GM12891 (cell line): Measurements from ENCODE around the gene RPA3.

Source experiments
- DNase-seq: peaks from one replicate; pipeline ENCODE4 v3.0.0; 2011; ENCODE audit warnings: low spot score; ENCODE audit not compliant: insufficient read length
- FAIRE-seq: peaks from 2 replicates; lab custom pipeline; 2011; peaks lifted over from hg19 to GRCh38; lab: Jason Lieb, UNC
- PAX5 ChIP-seq: IDR thresholded peaks from 2 replicates; pipeline ENCODE4 v1.6.1; 2011; ENCODE audit warnings: low read length, moderate library complexity, mild to moderate bottlenecking; ENCODE audit not compliant: insufficient read depth, severe bottlenecking
- POLR2A ChIP-seq: IDR thresholded peaks from 2 replicates; pipeline ENCODE4 v1.6.1; 2011; ENCODE audit warnings: low read depth, low read length, control low read depth
- POLR2AphosphoS5 ChIP-seq: IDR thresholded peaks from 2 replicates; pipeline ENCODE4 v1.6.1; 2011; ENCODE audit warnings: low read depth, low read length, control low read depth
- POU2F2 ChIP-seq: IDR thresholded peaks from 2 replicates; pipeline ENCODE4 v1.6.1; 2011; ENCODE audit warnings: low read depth, mild to moderate bottlenecking, control low read depth, low read length, moderate library complexity
- SPI1 ChIP-seq: IDR thresholded peaks from 2 replicates; pipeline ENCODE4 v1.6.1; 2011; ENCODE audit warnings: low read depth, low read length, control low read depth
- TAF1 ChIP-seq: IDR thresholded peaks from 2 replicates; pipeline ENCODE4 v1.6.1; 2011; ENCODE audit warnings: low read depth, low read length, control low read depth

The RPA3 gene

GRCh38 chr7:7642081-7642480, 76.3 kb downstream of the RPA3 start:
- no peak for TF ChIP-seq POLR2A
- TF ChIP-seq SPI1: no peak
- TF ChIP-seq POU2F2: no peak
- no peak for TF ChIP-seq PAX5
- TF ChIP-seq TAF1: no peak
- TF ChIP-seq POLR2AphosphoS5: no peak
- DNase-seq (no peak), FAIRE-seq (no peak)

DNA sequence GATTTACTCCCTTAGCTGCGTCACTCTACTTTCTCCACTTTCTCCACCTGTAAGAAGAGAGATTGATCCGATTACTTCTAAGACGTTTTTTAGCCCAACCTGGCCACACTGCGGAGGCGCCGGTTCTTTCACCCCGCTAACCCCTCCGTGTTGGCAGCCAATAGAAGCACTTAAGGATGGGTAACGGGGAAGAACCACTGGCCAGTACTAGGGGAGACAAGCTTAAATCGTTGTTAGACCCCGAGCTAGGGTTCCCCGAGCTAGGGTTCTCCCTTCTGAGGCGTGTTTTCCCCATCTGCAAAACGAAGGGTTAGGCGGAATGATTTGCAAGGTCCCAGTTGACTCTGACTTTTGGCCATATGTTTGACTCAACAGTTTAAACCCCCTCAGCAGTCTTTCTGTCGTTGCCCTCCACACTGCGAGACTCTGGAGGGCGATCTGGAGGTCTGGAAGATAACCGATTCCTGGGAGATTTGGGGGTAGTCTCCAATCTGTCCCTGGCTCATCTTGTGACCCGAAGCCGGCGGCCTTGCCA, 77.2 kb downstream of the RPA3 start:
- no peak for TF ChIP-seq POLR2A
- no peak for TF ChIP-seq TAF1
- peak; percentile 50 for FAIRE-seq
- DNase-seq: peak; percentile 16

GRCh38 chr7:7640221-7641128, 77.9 kb downstream of the RPA3 start, which contains the start of gene UMAD1:
Gene UMAD1 (plus strand): TSS chr7:7640752. CDS start chr7:7673372, 32,620 bp downstream.
- DNase-seq: peak; percentile 64
- FAIRE-seq: peak; percentile 99
- no peak for TF ChIP-seq PAX5
- TF ChIP-seq POLR2AphosphoS5: peak; percentile 86
- TF ChIP-seq TAF1: peak; percentile 93
- TF ChIP-seq POLR2A: peak; percentile 83
- TF ChIP-seq POU2F2: peak; percentile 67; the same call in 1 of the 2 replicates
- TF ChIP-seq SPI1: no peak

DNA sequence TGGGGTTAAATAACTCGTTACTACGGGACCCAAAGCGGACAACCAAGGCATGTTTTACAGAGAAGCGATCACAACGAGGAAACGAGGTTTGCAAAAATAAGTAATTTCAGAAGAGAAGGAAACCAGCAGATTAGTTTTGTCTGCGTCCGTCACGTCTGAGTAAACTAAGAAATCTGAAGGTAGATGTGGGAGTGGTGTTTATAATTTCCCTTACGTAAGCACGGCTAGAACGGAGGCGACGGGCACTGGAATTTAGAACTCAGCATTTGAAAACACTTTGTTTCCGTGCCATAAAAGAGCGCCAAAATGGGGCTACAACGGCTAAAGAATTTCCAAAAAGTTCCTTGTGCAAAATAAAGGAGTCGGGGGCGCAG, 78.6 kb downstream of the RPA3 start:
- FAIRE-seq: no peak
- no peak for TF ChIP-seq SPI1
- TF ChIP-seq POLR2A: no peak
- TF ChIP-seq POU2F2: no peak
- no peak for TF ChIP-seq TAF1
- no peak for TF ChIP-seq POLR2AphosphoS5
- no peak for DNase-seq

- DNase-seq (no peak), FAIRE-seq (no peak)
- TF ChIP-seq PAX5 (no peak), SPI1 (no peak), TAF1 (no peak)
Measured at GRCh38 chr7:7639421-7639820, 79.0 kb downstream of the RPA3 start.

DNA sequence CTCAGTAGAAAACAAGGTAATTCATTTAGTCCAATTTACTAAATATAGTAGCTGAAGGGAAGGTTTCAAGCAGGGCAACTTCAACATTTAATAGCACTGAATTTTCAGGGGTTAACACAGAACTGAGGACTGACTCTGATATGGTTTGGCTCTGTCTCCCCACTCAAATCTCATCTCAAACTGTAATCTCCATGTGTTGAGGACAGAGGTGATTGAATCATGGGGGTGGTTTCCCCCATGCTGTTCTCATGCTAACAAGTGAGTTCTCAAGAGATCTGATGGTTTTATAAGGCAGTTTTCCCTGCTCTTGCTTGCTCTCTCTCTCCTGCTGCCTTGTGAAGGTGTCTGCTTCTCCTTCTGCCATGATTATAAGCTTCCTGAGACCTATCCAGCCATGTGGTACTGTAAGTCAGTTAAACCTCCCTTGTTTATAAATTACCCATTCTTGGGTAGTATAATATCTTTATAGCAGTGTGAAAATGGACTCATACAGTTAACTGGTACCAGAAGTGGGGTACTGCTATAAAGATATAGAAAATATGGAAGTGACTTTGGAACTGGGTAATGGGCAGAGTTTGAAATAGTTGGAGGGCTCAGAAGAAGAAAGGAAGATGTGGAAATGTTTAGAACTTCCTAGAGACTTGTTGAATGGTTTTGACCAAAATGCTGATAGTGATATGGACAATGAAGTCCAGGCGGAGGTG, 87.6 kb downstream of the RPA3 start:
- FAIRE-seq (no peak), DNase-seq (no peak)
- TF ChIP-seq POLR2A (no peak), POLR2AphosphoS5 (no peak), PAX5 (no peak), SPI1 (no peak), POU2F2 (no peak), TAF1 (no peak)

DNA sequence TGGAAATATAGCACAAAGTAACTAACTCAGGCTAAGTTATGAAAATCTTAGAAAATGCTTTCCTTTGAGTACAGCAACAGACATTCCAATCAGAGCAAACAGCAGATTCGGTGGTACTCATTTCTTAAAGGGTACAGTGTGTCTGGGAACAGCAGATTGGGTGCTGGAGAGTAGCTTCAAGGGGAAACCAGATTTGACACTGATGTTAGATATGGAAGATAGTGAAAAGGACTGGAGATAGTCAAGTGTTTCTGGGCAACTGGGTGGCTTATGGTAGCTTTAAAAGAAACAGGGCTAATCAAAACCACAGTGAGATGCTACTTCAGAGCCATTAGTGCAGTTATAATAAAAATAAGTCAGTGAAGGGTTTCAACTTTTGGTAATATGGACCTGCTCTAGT, 89.9 kb downstream of the RPA3 start:
- FAIRE-seq: no peak
- DNase-seq: no peak
- TF ChIP-seq POLR2A: no peak
- no peak for TF ChIP-seq TAF1
- TF ChIP-seq PAX5: no peak
- TF ChIP-seq POU2F2: no peak
- TF ChIP-seq POLR2AphosphoS5: no peak
- TF ChIP-seq SPI1: no peak

DNA sequence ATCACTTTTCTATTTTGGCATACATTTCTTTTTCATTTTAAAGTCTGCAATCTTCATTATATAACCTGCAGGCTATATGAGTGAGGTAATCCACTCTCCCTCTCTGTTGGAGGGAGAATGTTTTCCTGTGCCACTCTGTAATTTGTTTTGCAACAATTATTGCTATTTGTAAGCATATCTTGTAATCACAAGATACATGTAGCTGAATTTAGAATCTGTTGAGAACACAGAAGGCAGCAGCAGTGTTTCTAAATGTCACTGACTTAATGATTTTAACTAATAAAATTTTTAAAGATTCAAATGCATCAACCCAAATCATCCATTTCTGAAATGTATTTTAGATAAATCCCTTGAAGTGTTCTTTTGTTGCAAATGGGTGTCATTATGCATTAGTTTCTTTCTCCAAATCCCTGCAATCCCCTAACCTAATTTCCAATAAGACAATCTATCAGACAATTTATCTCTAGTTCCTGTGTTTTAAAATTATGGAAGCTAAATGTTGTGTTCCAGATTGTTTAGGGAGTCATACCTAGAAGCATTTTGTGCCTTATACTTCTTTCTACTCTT, 97.7 kb downstream of the RPA3 start:
- FAIRE-seq (no peak), DNase-seq (no peak)
- TF ChIP-seq POLR2AphosphoS5 (no peak), POLR2A (no peak), SPI1 (no peak), PAX5 (no peak), TAF1 (no peak), POU2F2 (no peak)

DNA sequence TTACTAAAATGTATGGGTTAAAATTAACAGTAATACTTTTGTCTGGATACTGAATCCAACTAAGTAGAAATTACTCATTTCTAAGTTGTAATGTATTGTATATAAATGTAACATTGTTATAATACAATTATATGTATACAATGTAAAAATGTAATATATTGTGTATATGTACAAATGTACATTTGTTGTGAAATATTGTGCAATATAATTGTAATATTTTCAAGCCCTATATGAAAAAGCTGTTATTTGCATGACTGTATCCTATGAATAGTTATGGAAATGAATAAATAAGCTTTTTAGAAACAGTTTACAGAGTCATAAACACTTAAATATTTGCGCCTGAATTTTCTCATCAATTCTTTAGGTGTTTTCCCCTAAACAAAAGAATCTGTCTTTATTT, 98.2 kb downstream of the RPA3 start:
- no peak for TF ChIP-seq POU2F2
- no peak for TF ChIP-seq POLR2AphosphoS5
- no peak for TF ChIP-seq PAX5
- no peak for TF ChIP-seq POLR2A
- no peak for TF ChIP-seq TAF1
- DNase-seq (no peak), FAIRE-seq (no peak)
